ENCODE data around the gene SHB. TPM values are rescaled to one million over a fixed set of nuclear protein-coding genes. Genes with fewer than 3 reads are reported as not detected.

Gene SHB
- total RNA-seq, 1 donor from 2014 or later: 1.1 TPM

DNA sequence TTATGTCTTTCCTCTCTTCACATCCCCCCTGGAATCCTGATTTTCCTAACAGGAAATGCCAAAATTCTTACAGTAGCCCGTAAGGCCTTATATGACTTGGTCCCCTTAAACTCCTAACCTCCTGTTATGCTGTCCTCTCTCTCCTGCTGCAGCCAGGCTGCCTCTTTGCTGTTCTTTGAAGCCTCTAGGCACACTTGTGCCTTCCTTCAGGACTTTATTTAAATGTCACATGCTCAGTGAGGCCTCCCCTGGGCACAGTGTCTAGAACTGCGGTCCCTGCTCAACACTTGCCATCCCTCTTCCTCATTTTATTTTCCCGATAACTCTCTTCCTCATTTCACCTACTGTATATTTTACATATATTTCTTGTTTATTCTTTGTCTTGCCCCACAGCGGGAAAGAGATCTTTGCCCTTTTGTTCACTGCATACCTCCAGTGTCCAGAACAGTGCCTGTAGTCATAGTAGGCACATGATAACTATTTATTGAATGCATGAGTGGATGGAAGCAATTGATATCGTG, 5.5 kb upstream of the SHB start:
- H3K9ac ChIP-seq: no peak overlapping the region

DNA sequence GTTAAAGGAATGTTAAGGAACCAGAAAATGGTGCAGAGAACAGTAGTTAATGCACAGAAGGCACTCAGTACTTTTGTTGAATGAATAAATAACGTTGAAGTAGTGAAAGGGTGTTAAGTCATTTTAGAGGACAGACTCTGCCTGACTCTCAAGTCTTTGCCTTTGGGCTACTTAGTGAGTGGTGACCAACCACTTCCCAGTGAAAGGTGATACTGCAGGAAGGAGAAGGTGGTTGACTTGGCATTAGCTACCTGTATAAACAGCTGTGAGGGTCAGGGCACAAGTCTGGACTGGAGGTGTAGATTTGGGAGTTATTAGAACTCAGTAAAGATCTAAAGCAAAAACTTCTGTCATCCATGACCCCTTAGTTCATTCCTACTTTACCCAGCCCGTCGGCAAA, 4.9 kb upstream of the SHB start:
- no peak for DNase-seq (ENCODE audit: low spot score)
- H3K4me3 Mint-ChIP-seq: no peak overlapping the region
- Histone ChIP-seq H3K4me1 (no peaks in the 10 kb centered on the region), H3K36me3 (no peaks in the 10 kb centered on the region), H4K20me1 (ENCODE audit: low read depth) (no peaks in the 10 kb centered on the region), H3F3A (ENCODE audit: low read depth) (peaks cover 17% of the 10 kb centered on the region), H3K27me3 (peaks cover 32% of the 10 kb centered on the region), H3K4me3 (no peak overlapping the region), H3K27ac (no peak overlapping the region), H3K79me2 (ENCODE audit: low read depth) (no peaks in the 10 kb centered on the region), H3K9me3 (ENCODE audit: low read depth) (no peaks in the 10 kb centered on the region), H3K4me2 (no peak overlapping the region), H2AFZ (replicated peaks) (no peak overlapping the region), H3K9ac (no peak overlapping the region)
- TF ChIP-seq EZH2phosphoT487 (IDR thresholded peaks at IDR 0.05): no peak
- no peak for TF ChIP-seq EZH2 (IDR thresholded peaks at IDR 0.05)
- TF ChIP-seq, protein P1, sequence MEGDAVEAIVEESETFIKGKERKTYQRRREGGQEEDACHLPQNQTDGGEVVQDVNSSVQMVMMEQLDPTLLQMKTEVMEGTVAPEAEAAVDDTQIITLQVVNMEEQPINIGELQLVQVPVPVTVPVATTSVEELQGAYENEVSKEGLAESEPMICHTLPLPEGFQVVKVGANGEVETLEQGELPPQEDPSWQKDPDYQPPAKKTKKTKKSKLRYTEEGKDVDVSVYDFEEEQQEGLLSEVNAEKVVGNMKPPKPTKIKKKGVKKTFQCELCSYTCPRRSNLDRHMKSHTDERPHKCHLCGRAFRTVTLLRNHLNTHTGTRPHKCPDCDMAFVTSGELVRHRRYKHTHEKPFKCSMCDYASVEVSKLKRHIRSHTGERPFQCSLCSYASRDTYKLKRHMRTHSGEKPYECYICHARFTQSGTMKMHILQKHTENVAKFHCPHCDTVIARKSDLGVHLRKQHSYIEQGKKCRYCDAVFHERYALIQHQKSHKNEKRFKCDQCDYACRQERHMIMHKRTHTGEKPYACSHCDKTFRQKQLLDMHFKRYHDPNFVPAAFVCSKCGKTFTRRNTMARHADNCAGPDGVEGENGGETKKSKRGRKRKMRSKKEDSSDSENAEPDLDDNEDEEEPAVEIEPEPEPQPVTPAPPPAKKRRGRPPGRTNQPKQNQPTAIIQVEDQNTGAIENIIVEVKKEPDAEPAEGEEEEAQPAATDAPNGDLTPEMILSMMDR (IDR thresholded peaks at IDR 0.05): no peak
- no peak overlapping the region for H3K27ac Mint-ChIP-seq
- peaks cover 9% of the 10 kb centered on the region for H3K4me1 Mint-ChIP-seq
- peaks cover 2% of the 10 kb centered on the region for H3K9me3 Mint-ChIP-seq
- no peaks in the 10 kb centered on the region for H3K36me3 Mint-ChIP-seq
- H3K27me3 Mint-ChIP-seq (ENCODE audit: insufficient read depth, low read depth): peaks cover 14% of the 10 kb centered on the region

More for the DNA sequence above, 5.5 kb upstream of the SHB start:
- H3K27me3 ChIP-seq: peaks cover 37% of the 10 kb centered on the region
- no peak overlapping the region for H3K27ac ChIP-seq
- H3K4me3 ChIP-seq: no peak overlapping the region
- Mint-ChIP-seq H3K4me3 (no peak overlapping the region), H3K27me3 (ENCODE audit: insufficient read depth, low read depth) (peaks cover 14% of the 10 kb centered on the region), H3K4me1 (peaks cover 11% of the 10 kb centered on the region), H3K9me3 (peaks cover 2% of the 10 kb centered on the region), H3K27ac (no peak overlapping the region), H3K36me3 (no peaks in the 10 kb centered on the region)
- no peaks in the 10 kb centered on the region for H3K79me2 ChIP-seq (ENCODE audit: low read depth)
- no peaks in the 10 kb centered on the region for H3K36me3 ChIP-seq
- peaks cover 14% of the 10 kb centered on the region for H3F3A ChIP-seq (ENCODE audit: low read depth)
- no peaks in the 10 kb centered on the region for H3K9me3 ChIP-seq (ENCODE audit: low read depth)
- no peak for DNase-seq (ENCODE audit: low spot score)
- TF ChIP-seq EZH2phosphoT487 (IDR thresholded peaks at IDR 0.05) (no peak), EZH2 (IDR thresholded peaks at IDR 0.05) (no peak)
- TF ChIP-seq, protein P1 (IDR thresholded peaks at IDR 0.05): no peak
- H3K4me2 ChIP-seq: no peak overlapping the region
- no peak overlapping the region for H2AFZ ChIP-seq (replicated peaks)
- H3K4me1 ChIP-seq: no peaks in the 10 kb centered on the region
- no peaks in the 10 kb centered on the region for H4K20me1 ChIP-seq (ENCODE audit: low read depth)

DNA sequence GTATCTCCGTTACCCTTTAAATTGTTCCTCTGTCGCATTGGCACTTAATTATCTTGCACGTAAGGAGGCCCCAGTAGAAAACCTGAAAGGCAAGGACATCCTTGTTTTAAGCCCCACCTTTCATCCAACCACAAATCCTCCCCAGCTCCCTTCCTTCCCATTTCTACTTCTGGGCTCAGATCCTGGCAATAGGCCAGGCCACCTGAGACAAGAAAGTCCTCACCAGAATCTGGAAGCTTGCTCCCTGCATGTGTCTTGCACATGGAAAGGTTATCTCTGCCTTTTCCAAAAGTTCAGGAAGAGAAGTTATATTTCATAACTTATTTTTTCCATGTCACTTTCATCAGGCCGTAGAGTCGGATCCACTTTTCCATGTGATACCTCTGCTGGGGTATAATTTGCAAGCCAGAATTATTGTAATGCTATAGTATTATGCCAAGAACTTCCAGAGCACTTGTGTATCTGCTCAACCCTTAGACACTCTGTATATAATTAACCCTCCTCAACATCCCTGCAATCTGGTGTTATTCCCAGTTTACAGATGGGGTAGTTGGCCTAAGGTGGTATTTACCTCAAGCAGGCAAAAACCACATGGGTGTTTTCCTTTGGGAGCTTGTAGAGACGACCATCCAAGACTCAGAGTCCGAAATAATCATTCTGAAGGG, 2.6 kb upstream of the SHB start:
- H3K4me2 ChIP-seq: no peak overlapping the region
- H3K4me1 ChIP-seq: peaks cover 18% of the 10 kb centered on the region
- peaks cover 18% of the 10 kb centered on the region for H3K4me1 Mint-ChIP-seq
- H3K27me3 ChIP-seq: peaks cover 54% of the 10 kb centered on the region
- no peaks in the 10 kb centered on the region for H3K79me2 ChIP-seq (ENCODE audit: low read depth)
- no peaks in the 10 kb centered on the region for H3K36me3 ChIP-seq
- no peak overlapping the region for H3K27ac Mint-ChIP-seq
- no peak overlapping the region for H3K9ac ChIP-seq
- DNase-seq (ENCODE audit: low spot score): no peak
- H3K4me3 ChIP-seq: no peak overlapping the region
- H3K27me3 Mint-ChIP-seq (ENCODE audit: insufficient read depth, low read depth): peaks cover 21% of the 10 kb centered on the region
- peak overlapping the region; percentile 58 for H3K4me3 Mint-ChIP-seq
- peaks cover 2% of the 10 kb centered on the region for H3K9me3 Mint-ChIP-seq
- H3K9me3 ChIP-seq (ENCODE audit: low read depth): no peaks in the 10 kb centered on the region
- H3F3A ChIP-seq (ENCODE audit: low read depth): peaks cover 28% of the 10 kb centered on the region
- no peak for TF ChIP-seq EZH2phosphoT487 (IDR thresholded peaks at IDR 0.05)
- TF ChIP-seq, protein P1 (IDR thresholded peaks at IDR 0.05): no peak
- no peak for TF ChIP-seq EZH2 (IDR thresholded peaks at IDR 0.05)
- H3K36me3 Mint-ChIP-seq: no peaks in the 10 kb centered on the region
- H4K20me1 ChIP-seq (ENCODE audit: low read depth): peaks cover 13% of the 10 kb centered on the region
- no peak overlapping the region for H3K27ac ChIP-seq
- H2AFZ ChIP-seq (replicated peaks): no peak overlapping the region
